ENCODE data around the gene MAT2B. TPM values are rescaled to one million over a fixed set of nuclear protein-coding genes. Genes with fewer than 3 reads are reported as not detected.
A peak's percentile ranks its signal among the peaks of the same experiment; 100 is the strongest.

The MAT2B gene
- total and polyA plus RNA-seq, 2 of the 13 experiments (the other 11 are each of a cell fraction or from before 2014, with no cell fraction given), result 20.2 to 37.1 TPM

DNA sequence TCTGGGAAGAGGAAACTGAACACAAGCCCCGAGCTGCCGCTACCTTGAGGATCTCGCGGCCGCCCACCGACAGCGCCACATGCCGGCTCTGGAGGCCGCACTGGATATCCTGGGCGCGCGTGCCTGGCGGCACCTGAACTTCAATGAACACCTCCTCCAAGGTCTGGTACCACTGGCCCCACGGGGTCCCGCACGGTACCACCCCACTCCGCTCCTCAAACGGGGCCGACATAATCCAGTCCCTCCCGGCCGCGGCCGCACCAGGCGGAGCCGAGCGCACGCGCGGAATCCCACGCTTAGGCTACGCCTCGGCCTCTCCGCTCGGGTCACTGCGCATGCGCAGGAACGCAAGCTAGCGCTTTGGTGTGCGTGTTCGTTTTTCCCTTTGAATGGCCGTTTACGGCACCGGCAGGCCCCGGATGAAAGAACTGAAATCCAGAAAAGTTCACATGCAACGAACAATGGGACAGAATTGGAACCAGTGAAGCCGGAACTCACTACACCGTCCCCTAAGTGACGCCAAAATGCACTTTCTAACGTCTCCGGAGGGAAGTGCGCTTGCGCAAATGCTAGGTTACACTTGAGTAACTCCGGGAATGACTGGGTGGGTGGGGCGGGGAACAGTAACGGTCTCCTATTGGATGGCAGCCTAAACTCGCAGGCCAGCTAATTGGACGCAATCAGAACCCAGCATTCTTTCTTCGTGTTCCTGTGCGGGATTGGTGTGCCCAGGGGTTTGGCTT lies 45.4 kb upstream of the MAT2B start, which contains the start of gene NUDCD2 (continued):
- TF ChIP-seq, protein P1, sequence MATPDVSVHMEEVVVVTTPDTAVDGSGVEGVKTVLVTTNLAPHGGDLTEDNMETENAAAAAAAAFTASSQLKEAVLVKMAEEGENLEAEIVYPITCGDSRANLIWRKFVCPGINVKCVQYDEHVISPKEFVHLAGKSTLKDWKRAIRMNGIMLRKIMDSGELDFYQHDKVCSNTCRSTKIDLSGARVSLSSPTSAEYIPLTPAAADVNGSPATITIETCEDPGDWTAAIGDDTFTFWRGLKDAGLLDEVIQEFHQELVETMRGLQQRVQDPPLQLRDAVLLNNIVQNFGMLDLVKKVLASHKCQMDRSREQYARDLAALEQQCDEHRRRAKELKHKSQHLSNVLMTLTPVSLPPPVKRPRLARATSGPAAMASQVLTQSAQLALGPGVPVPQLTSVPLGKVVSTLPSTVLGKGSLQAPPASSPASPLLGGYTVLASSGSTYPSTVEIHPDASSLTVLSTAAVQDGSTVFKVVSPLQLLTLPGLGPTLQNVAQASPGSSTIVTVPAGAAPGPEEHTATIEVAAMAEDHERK (CRISPR knock-in tag; IDR thresholded peaks at IDR 0.05; ENCODE audit: low read depth), result peak; percentile 27; the same call in 1 of the 2 replicates
- TF ChIP-seq ZC3H4 (CRISPR knock-in tag; IDR thresholded peaks at IDR 0.05; ENCODE audit: borderline replicate concordance), result peak; percentile 91; the same call in 1 of the 2 replicates
- no peak for TF ChIP-seq ZSCAN31 (CRISPR knock-in tag; IDR thresholded peaks at IDR 0.05; ENCODE audit: low read depth)
- no peak for TF ChIP-seq PHB2 (IDR thresholded peaks at IDR 0.05; ENCODE audit: partially characterized antibody)
- peak; percentile 90; the same call in 1 of the 2 replicates for TF ChIP-seq MEIS1 (CRISPR knock-in tag; IDR thresholded peaks at IDR 0.05; ENCODE audit: borderline replicate concordance)
- no peak for TF ChIP-seq HMGA1 (CRISPR knock-in tag; conservative IDR thresholded peaks at IDR 0.05)
- no peak for TF ChIP-seq ZNF17 (CRISPR knock-in tag; IDR thresholded peaks at IDR 0.05)
- peak; percentile 38; the same call in 1 of the 2 replicates for TF ChIP-seq ZNF792 (CRISPR knock-in tag; IDR thresholded peaks at IDR 0.05)
- TF ChIP-seq ZNF552 (CRISPR knock-in tag; IDR thresholded peaks at IDR 0.05; ENCODE audit: borderline replicate concordance), result peak; percentile 64; the same call in 1 of the 2 replicates
- no peak for TF ChIP-seq JUNB (CRISPR knock-in tag; IDR thresholded peaks at IDR 0.05; ENCODE audit: borderline replicate concordance)
- 0 out of 2 replicates have a peak, but pooled peaks have one; percentile 5 for TF ChIP-seq RFX3 (CRISPR knock-in tag; IDR thresholded peaks at IDR 0.05)
- TF ChIP-seq ARNT (IDR thresholded peaks at IDR 0.05), result no peak
- TF ChIP-seq ATRX (CRISPR knock-in tag; IDR thresholded peaks at IDR 0.05; ENCODE audit: borderline replicate concordance), result no peak
- 0 out of 2 replicates have a peak, but pooled peaks have one; percentile 41 for TF ChIP-seq ZNF296 (CRISPR knock-in tag; conservative IDR thresholded peaks at IDR 0.05)
- TF ChIP-seq FOXC1 (CRISPR knock-in tag; IDR thresholded peaks at IDR 0.05; ENCODE audit: borderline replicate concordance), result peak; percentile 83; the same call in 1 of the 2 replicates
- no peak for TF ChIP-seq ZNF564 (CRISPR knock-in tag; IDR thresholded peaks at IDR 0.05)
- TF ChIP-seq ZNF431 (CRISPR knock-in tag; IDR thresholded peaks at IDR 0.05; ENCODE audit: borderline replicate concordance, low read depth), result peak; percentile 73; the same call in 1 of the 2 replicates
- TF ChIP-seq ZFP62 (CRISPR knock-in tag; IDR thresholded peaks at IDR 0.05), result no peak
- TF ChIP-seq, protein P2, sequence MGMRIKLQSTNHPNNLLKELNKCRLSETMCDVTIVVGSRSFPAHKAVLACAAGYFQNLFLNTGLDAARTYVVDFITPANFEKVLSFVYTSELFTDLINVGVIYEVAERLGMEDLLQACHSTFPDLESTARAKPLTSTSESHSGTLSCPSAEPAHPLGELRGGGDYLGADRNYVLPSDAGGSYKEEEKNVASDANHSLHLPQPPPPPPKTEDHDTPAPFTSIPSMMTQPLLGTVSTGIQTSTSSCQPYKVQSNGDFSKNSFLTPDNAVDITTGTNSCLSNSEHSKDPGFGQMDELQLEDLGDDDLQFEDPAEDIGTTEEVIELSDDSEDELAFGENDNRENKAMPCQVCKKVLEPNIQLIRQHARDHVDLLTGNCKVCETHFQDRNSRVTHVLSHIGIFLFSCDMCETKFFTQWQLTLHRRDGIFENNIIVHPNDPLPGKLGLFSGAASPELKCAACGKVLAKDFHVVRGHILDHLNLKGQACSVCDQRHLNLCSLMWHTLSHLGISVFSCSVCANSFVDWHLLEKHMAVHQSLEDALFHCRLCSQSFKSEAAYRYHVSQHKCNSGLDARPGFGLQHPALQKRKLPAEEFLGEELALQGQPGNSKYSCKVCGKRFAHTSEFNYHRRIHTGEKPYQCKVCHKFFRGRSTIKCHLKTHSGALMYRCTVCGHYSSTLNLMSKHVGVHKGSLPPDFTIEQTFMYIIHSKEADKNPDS (CRISPR knock-in tag; IDR thresholded peaks at IDR 0.05), result no peak
- no peak for TF ChIP-seq PCBP1 (IDR thresholded peaks at IDR 0.05; ENCODE audit: borderline replicate concordance, low read depth, low read length)
- peak; percentile 64 for TF ChIP-seq ZBTB7B (CRISPR knock-in tag; IDR thresholded peaks at IDR 0.05)
- TF ChIP-seq, protein P3, sequence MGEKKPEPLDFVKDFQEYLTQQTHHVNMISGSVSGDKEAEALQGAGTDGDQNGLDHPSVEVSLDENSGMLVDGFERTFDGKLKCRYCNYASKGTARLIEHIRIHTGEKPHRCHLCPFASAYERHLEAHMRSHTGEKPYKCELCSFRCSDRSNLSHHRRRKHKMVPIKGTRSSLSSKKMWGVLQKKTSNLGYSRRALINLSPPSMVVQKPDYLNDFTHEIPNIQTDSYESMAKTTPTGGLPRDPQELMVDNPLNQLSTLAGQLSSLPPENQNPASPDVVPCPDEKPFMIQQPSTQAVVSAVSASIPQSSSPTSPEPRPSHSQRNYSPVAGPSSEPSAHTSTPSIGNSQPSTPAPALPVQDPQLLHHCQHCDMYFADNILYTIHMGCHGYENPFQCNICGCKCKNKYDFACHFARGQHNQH (CRISPR knock-in tag; IDR thresholded peaks at IDR 0.05), result peak; percentile 82
- TF ChIP-seq, protein P4, sequence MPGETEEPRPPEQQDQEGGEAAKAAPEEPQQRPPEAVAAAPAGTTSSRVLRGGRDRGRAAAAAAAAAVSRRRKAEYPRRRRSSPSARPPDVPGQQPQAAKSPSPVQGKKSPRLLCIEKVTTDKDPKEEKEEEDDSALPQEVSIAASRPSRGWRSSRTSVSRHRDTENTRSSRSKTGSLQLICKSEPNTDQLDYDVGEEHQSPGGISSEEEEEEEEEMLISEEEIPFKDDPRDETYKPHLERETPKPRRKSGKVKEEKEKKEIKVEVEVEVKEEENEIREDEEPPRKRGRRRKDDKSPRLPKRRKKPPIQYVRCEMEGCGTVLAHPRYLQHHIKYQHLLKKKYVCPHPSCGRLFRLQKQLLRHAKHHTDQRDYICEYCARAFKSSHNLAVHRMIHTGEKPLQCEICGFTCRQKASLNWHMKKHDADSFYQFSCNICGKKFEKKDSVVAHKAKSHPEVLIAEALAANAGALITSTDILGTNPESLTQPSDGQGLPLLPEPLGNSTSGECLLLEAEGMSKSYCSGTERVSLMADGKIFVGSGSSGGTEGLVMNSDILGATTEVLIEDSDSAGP (CRISPR knock-in tag; IDR thresholded peaks at IDR 0.05; ENCODE audit: borderline replicate concordance), result peak; percentile 75; the same call in 1 of the 2 replicates
- no peak for TF ChIP-seq MED13 (CRISPR knock-in tag; IDR thresholded peaks at IDR 0.05)
